Stimulated activated CD4-positive, alpha-beta T cell treated with anti-CD3 and anti-CD28 coated beads, Interleukin-1b, Interleukin-23, amount 100 ng/mL, for 48 hours (primary cell): ENCODE data around the gene GAGE12E.
A peak's percentile ranks its signal among the peaks of the same experiment; 100 is the strongest.
"Not testable (repeated sequence)": the region's sequence is repeated elsewhere in the genome, so short reads cannot be mapped to it uniquely, and the experiment has no call there.

Source experiments
- DNase-seq: peaks from one replicate; pipeline ENCODE4 v3.0.0-alpha.2; 2020

Gene GAGE12E

GRCh38 chrX:49550989-49551388, at the start of gene GAGE12E:
GAGE12E (plus strand) TSS chrX:49551289; CDS start chrX:49552444, 1,155 bp downstream.
- not testable (repeated sequence) for DNase-seq

GRCh38 chrX:49531877-49532276, 19.2 kb upstream of the GAGE12E start, which contains the start of gene GAGE12C:
GAGE12C (plus strand) TSS chrX:49532177; CDS start chrX:49533332, 1,155 bp downstream.
- not testable (repeated sequence) for DNase-seq

- DNase-seq, result not testable (repeated sequence)
These were observed 9.7 kb upstream of the GAGE12E start, which contains the start of gene GAGE12D for GRCh38 chrX:49541433-49541832. GAGE12D (plus strand) TSS chrX:49541733; CDS start chrX:49542888, 1,155 bp downstream.

GRCh38 chrX:49560542-49560941, 9.5 kb downstream of the GAGE12E start, which contains the start of gene GAGE12F:
GAGE12F (plus strand) TSS chrX:49560842; CDS start chrX:49561997, 1,155 bp downstream.
- DNase-seq, result not testable (repeated sequence)

- DNase-seq, result not testable (repeated sequence)
These were observed 17.6 kb downstream of the GAGE12E start for GRCh38 chrX:49568728-49569127.

GRCh38 chrX:49569152-49569551, 18.1 kb downstream of the GAGE12E start:
- not testable (repeated sequence) for DNase-seq

- DNase-seq, result not testable (repeated sequence)
These were observed 19.0 kb downstream of the GAGE12E start, which contains the start of gene GAGE12G for GRCh38 chrX:49570100-49570499. GAGE12G (plus strand) TSS chrX:49570400; CDS start chrX:49571555, 1,155 bp downstream.

- DNase-seq, result not testable (repeated sequence)
These were observed 28.6 kb downstream of the GAGE12E start, which contains the start of gene GAGE12H for GRCh38 chrX:49579649-49580048. GAGE12H (plus strand) TSS chrX:49579949; CDS start chrX:49581104, 1,155 bp downstream.

GRCh38 chrX:49589196-49589595, 38.1 kb downstream of the GAGE12E start, which contains the start of gene GAGE2A:
GAGE2A (plus strand) TSS chrX:49589496; CDS start chrX:49590651, 1,155 bp downstream.
- DNase-seq, result not testable (repeated sequence)

GRCh38 chrX:49589769-49590478, 38.8 kb downstream of the GAGE12E start:
- peak; percentile 1 for DNase-seq

- DNase-seq, result not testable (repeated sequence)
These were observed 39.4 kb downstream of the GAGE12E start for GRCh38 chrX:49590488-49590887.

GRCh38 chrX:49598720-49599119, 47.6 kb downstream of the GAGE12E start, which contains the start of gene GAGE1:
GAGE1 (plus strand) TSS chrX:49599020; CDS start chrX:49600175, 1,155 bp downstream.
- DNase-seq, result not testable (repeated sequence)
